B cell (primary cell): Measurements from ENCODE around the gene ARHGAP33. TPM values are rescaled to one million over a fixed set of nuclear protein-coding genes. Genes with fewer than 3 reads are reported as not detected.

Experiments used
- ATAC-seq: fragments of 200-7000 bp; cut with Tn5 transposase; one replicate; pipeline ENCODE4 v1.10.0; 2021; ENCODE audit warnings: low read depth, mild to moderate bottlenecking, moderate number of reproducible peaks, moderate library complexity
- CTCF ChIA-PET: fragments of 350-600 bp; sonication (Branson Sonifier 250); formaldehyde crosslinking; loops from one replicate; lab custom pipeline; 2021; ENCODE audit warnings: antibody characterized with exemption, inconsistent platforms; lab: Charles Lee
- POLR2A ChIA-PET: fragments of 350-600 bp; sonication (Branson Sonifier 250); formaldehyde crosslinking; loops from one replicate; lab custom pipeline; 2021; ENCODE audit warnings: antibody characterized with exemption; lab: Charles Lee
- DNase-seq: peaks from one replicate; pipeline ENCODE4 v3.0.0; 2013
- H2AFZ ChIP-seq: 2 replicates; pipeline ENCODE4 v1.6.1; 2012; ENCODE audit warnings: mild to moderate bottlenecking, low read depth, low read length; ENCODE audit not compliant: insufficient read depth, poor library complexity, severe bottlenecking
- H3K27ac ChIP-seq, 2 donors: 1 replicate in 1 of 2; 2 replicates in 1 of 2; pipeline ENCODE4 v1.5.1; 2012 to 2013; ENCODE audit warnings: low read length in 2 of 2, mild to moderate bottlenecking in 2 of 2, moderate library complexity in 1 of 2
- H3K27me3 ChIP-seq, 4 experiments: fragments of 200-600 bp in 1 of 4; sonication (generic) in 1 of 4; replicated peaks in 1 of 4; 1 replicate in 2 of 4; 2 replicates in 2 of 4; pipeline versions ENCODE4 v1.6.1 to v1.7.0; 2013 to 2016; ENCODE audit warnings: low read length in 3 of 4, mild to moderate bottlenecking in 2 of 4, mixed read lengths in 1 of 4, moderate library complexity in 1 of 4; ENCODE audit not compliant: insufficient read depth in 4 of 4, control insufficient read depth in 3 of 4; ENCODE audit errors: control extremely low read depth in 1 of 4
- H3K36me3 ChIP-seq, 2 experiments: replicated peaks in 1 of 2; 1 replicate in 1 of 2; 2 replicates in 1 of 2; pipeline versions ENCODE4 v1.6.1 to v1.7.1; 2013; ENCODE audit warnings: low read length in 1 of 2; ENCODE audit not compliant: insufficient read depth in 2 of 2, control insufficient read depth in 1 of 2; ENCODE audit errors: control extremely low read depth in 1 of 2, extremely low read depth in 1 of 2
- H3K4me1 ChIP-seq, 2 donors: fragments of 200-600 bp in 1 of 2; sonication (generic) in 1 of 2; 1 replicate in 1 of 2; 2 replicates in 1 of 2; pipeline versions ENCODE4 v1.5.1 to v1.6.1; 2013 to 2017; ENCODE audit warnings: low read length in 2 of 2; ENCODE audit not compliant: control insufficient read depth in 2 of 2, insufficient read depth in 2 of 2
- H3K4me2 ChIP-seq: replicated peaks from 2 replicates; pipeline ENCODE3; 2012; ENCODE audit warnings: mild to moderate bottlenecking, low read depth, low read length; ENCODE audit not compliant: poor library complexity, severe bottlenecking
- H3K4me3 ChIP-seq, 5 experiments: fragments of 200-600 bp in 1 of 5; sonication (generic) in 1 of 5; 1 replicate in 3 of 5; 2 replicates in 2 of 5; pipeline versions ENCODE4 v1.5.1 to v1.7.0; 2011 to 2016; ENCODE audit warnings: low read length in 4 of 5, mild to moderate bottlenecking in 4 of 5, low read depth in 2 of 5, control low read depth in 1 of 5, moderate library complexity in 1 of 5; ENCODE audit not compliant: insufficient read depth in 1 of 5; ENCODE audit errors: control extremely low read depth in 1 of 5, extremely low read depth in 1 of 5
- H3K79me2 ChIP-seq: fragments of 200-600 bp; sonication (generic); one replicate; pipeline ENCODE4 v1.6.0; 2016; ENCODE audit warnings: low read length; ENCODE audit not compliant: control insufficient read depth, insufficient read depth
- H3K9ac ChIP-seq: fragments of 200-600 bp; sonication (generic); 2 replicates; pipeline ENCODE4 v1.6.1; 2017; ENCODE audit warnings: mild to moderate bottlenecking, low read length, moderate library complexity
- H3K9me3 ChIP-seq, 3 donors: one replicate each; pipeline versions ENCODE4 v1.6.1 to v1.7.1; 2013; ENCODE audit warnings: low read length in 2 of 3; ENCODE audit not compliant: control insufficient read depth in 2 of 3, insufficient read depth in 1 of 3; ENCODE audit errors: control extremely low read depth in 1 of 3
- H4K20me1 ChIP-seq: 2 replicates; pipeline ENCODE4 v1.6.0; 2012; ENCODE audit warnings: mild to moderate bottlenecking, low read length; ENCODE audit not compliant: insufficient read depth, control insufficient read depth, poor library complexity, severe bottlenecking
- H3K27ac Mint-ChIP-seq: one replicate; pipeline ENCODE4 v1.8.0; 2021; ENCODE audit warnings: mixed read lengths
- H3K27me3 Mint-ChIP-seq: one replicate; pipeline ENCODE4 v1.8.0; 2021; ENCODE audit warnings: mixed read lengths
- H3K4me1 Mint-ChIP-seq: one replicate; pipeline ENCODE4 v1.8.0; 2021; ENCODE audit warnings: mixed read lengths
- H3K4me3 Mint-ChIP-seq: one replicate; pipeline ENCODE4 v1.8.0; 2021; ENCODE audit warnings: mixed read lengths
- H3K9me3 Mint-ChIP-seq: one replicate; pipeline ENCODE4 v1.8.0; 2022; ENCODE audit warnings: mixed read lengths; ENCODE audit not compliant: insufficient read depth
- CTCF ChIP-seq: fragments of 200-600 bp; IDR thresholded peaks from one replicate; pipeline ENCODE4 v1.8.0; 2022; ENCODE audit warnings: antibody characterized with exemption, mild to moderate bottlenecking
- EZH2 ChIP-seq: IDR thresholded peaks from 2 replicates; pipeline ENCODE4 v1.6.1; 2012; ENCODE audit warnings: borderline replicate concordance, low read depth, mild to moderate bottlenecking, moderate library complexity, low read length; ENCODE audit not compliant: insufficient read depth, poor library complexity, severe bottlenecking
- WGBS: methylation state at CpG from one replicate; pipeline ENCODE4 v1.1.5; 2013; ENCODE audit warnings: missing lambda C conversion rate; ENCODE audit not compliant: insufficient coverage; 5-methylcytosine and 5-hydroxymethylcytosine counted together
- intact Hi-C: fragments of 100-400 bp; cut with micrococcal nuclease; formaldehyde crosslinking; loops from one replicate; pipeline ENCODE4 v1.10.0; 2022
- polyA plus RNA-seq: library from polyadenylated mRNA; depleted of rRNA; stranded (reverse); fragments of >200 nt; gene quantifications from 2 replicates; pipeline ENCODE4 v1.2.3, GENCODE V29; 2012
- total RNA-seq, 2 donors: library from RNA; stranded (reverse); fragments of 120-200 nt in 1 of 2; gene quantifications; 1 replicate in 1 of 2; 2 replicates in 1 of 2; pipeline versions ENCODE4 v1.2.3 to v1.2.4, GENCODE V29; 2013 to 2022

ARHGAP33 gene
- total and polyA plus RNA-seq, 2 donors (not counting 1 experiment from before 2014, with no cell fraction given), result 18.2 to 27.8 TPM

- no peak for TF ChIP-seq CTCF
- TF ChIP-seq EZH2, result no peak
- no peak overlapping the region for H3K4me3 Mint-ChIP-seq
- no peak overlapping the region for H3K27ac ChIP-seq
- peaks cover 41% of the 10 kb centered on the region for H3K4me1 Mint-ChIP-seq
- H3K36me3 ChIP-seq, result peaks cover 0 to 20% of the 10 kb centered on the region in 2 experiments
- no peak overlapping the region for H3K4me2 ChIP-seq
- peaks cover 22% of the 10 kb centered on the region for H3K79me2 ChIP-seq
- H3K9me3 Mint-ChIP-seq, result no peaks in the 10 kb centered on the region
- CTCF ChIA-PET, result interaction anchor here (0.5 to 2.3 kb wide), 2 partner anchors 10 to 58 kb away, joined by 3 to 6 read pairs; no protein-coding TSS in a partner anchor
- intact Hi-C loops, result no loop called here
- no peak for DNase-seq
- H3K4me3 ChIP-seq, result no peak overlapping the region
- H3K4me1 ChIP-seq, result peaks cover 33 to 36% of the 10 kb centered on the region in 2 donors
- no peak overlapping the region for H3K27ac Mint-ChIP-seq
- 97% methylated on average over 13 of the region's 20 CpGs for WGBS
- ATAC-seq, result no peak
- POLR2A ChIA-PET, result interaction anchor here (0.6 to 1.1 kb wide), 2 partner anchors 12 to 590 kb away, joined by 3 to 4 read pairs; no protein-coding TSS in a partner anchor
- H3K9me3 ChIP-seq, result peaks cover 0 to 10% (median 0%) of the 10 kb centered on the region in 3 donors
- H2AFZ ChIP-seq, result no peak overlapping the region
- peaks cover 0 to 26% (median 10%) of the 10 kb centered on the region in 4 experiments for H3K27me3 ChIP-seq
- H3K9ac ChIP-seq, result no peak overlapping the region
- H4K20me1 ChIP-seq, result peaks cover 4% of the 10 kb centered on the region
- H3K27me3 Mint-ChIP-seq, result peaks cover 17% of the 10 kb centered on the region
Measured at GRCh38 chr19:35752746-35753350, 22.5 kb upstream of the ARHGAP33 start.
